Fibroblast of the aortic adventitia (primary cell): ENCODE measurements around the gene EFTUD2. TPM values are rescaled to one million over a fixed set of nuclear protein-coding genes. Genes with fewer than 3 reads are reported as not detected.
"Not testable (repeated sequence)": the region's sequence is repeated elsewhere in the genome, so short reads cannot be mapped to it uniquely, and the experiment has no call there.

Experiments
- DNase-seq: peaks from one replicate; pipeline ENCODE4 v3.0.0-alpha.2; 2010; ENCODE audit warnings: low read depth
- H3K4me3 ChIP-seq: 2 replicates; pipeline ENCODE4 v1.5.1; 2011; ENCODE audit warnings: low read depth, mild to moderate bottlenecking, control low read depth, low read length, moderate library complexity
- CTCF ChIP-seq: IDR thresholded peaks from 2 replicates; pipeline ENCODE4 v1.5.1; 2011; ENCODE audit warnings: mild to moderate bottlenecking, low read length, control low read depth, inconsistent platforms; ENCODE audit not compliant: insufficient read depth
- total RNA-seq: library from RNA; depleted of rRNA; stranded (reverse); fragments of >200 nt; gene quantifications from 2 replicates; pipeline ENCODE4 v1.2.3, GENCODE V29; 2012; ENCODE audit warnings: low replicate concordance

Gene EFTUD2
- total RNA-seq: 79.9 and 81.2 TPM in 2 replicates

GRCh38 chr17:44899074-44899782 is at the start of gene EFTUD2:
TSS of gene EFTUD2 (minus strand) at chr17:44899445. CDS start at chr17:44894521, 4,924 bp downstream.
- TF ChIP-seq CTCF: no peak
- peak within 1 kb of the TSS; percentile 100 for H3K4me3 ChIP-seq
- DNase-seq: peak; percentile 91

DNA sequence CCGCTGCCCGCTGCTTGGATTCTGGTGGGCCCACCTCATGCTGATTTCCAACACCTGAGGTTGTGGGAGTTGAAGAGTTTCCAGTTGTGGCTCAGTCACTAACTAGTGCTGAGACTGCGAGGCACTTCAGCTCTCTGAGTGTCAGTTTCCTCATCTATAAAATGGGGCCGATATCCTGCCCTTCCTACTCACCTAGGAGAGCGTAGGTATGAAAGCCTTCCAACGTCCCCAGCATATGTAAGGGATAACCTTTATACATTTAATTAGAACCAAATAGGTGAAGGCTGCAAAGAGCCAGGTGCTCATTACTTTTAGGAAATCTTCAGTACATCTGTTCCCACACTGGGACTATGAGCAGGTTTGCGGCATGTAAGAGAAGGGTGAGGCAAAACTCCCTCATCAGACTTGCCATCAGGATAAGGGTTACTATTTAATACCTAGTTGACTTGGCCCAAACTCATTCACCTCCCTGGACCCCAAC is 49.1 kb upstream of the EFTUD2 start:
- DNase-seq: no peak
- H3K4me3 ChIP-seq: peak overlapping the region; percentile 89
- no peak for TF ChIP-seq CTCF

DNA sequence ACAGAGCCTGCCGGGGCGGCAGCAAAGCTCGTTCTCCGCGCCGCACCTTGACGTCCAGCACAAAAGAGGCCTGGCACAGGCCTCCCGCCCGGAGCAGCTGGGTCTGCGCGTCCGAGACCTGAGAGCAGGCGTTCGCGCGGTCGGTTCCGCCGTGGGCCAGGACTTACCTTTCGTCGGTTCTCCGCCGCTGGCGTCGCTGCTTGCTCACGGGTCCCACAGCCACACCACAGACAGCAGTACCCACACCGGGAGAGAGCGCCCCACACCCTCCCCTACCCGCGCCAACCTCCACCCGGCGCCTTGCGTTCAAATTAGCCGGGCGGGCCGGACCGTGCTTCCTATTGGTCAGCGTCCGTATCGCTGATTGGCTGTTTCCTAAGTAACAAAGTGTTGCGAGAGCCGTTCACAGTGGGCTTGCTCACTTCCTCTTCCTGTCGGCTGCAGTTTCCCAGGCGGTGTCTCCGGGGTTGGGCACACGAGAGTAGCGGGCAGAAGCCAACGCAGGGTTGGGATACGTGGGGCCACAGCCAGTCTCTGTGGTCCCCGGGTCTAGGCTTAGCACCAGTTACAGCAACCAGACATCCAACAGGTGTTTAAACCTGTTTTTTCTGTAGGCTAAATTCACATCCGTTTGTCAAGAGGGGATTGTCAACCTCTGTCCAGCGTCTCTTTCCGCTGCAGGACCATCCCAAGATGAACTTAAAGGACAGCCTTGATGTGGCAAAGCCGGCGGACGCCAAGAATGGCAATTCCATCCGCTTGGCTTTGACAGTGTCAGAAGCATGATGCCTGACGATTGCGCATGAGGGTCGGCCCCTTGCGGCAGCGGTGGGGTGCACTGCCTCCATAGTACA is 48.4 kb upstream of the EFTUD2 start, which contains the start of gene KIF18B:
KIF18B (minus strand) TSS at position 313 of the 854 bp plus-strand sequence. CDS start 11,429 bp downstream, outside the sequence.
- peak; percentile 96 for DNase-seq
- TF ChIP-seq CTCF: no peak
- peak within 1 kb of the TSS; percentile 89 for H3K4me3 ChIP-seq

DNA sequence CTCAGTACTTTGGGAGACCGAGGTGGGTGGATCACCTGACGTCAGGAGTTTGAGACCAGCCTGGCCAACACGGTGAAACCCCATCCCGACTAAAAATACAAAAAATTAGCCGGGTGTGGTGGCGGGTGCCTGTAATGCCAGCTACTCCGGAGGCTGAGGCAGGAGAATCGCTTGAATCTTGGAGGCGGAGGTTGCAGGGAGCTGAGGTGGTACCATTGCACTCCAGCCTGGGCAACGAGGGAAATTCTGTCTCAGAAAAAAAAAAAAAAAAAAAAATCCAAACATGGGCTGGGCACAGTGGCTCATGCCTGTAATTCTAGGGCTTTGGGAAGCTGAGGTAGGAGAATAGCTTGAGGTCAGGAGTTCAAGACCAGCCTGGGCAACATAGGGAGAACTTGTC is 46.4 kb upstream of the EFTUD2 start:
- DNase-seq, H3K4me3 ChIP-seq: not testable (repeated sequence)

DNA sequence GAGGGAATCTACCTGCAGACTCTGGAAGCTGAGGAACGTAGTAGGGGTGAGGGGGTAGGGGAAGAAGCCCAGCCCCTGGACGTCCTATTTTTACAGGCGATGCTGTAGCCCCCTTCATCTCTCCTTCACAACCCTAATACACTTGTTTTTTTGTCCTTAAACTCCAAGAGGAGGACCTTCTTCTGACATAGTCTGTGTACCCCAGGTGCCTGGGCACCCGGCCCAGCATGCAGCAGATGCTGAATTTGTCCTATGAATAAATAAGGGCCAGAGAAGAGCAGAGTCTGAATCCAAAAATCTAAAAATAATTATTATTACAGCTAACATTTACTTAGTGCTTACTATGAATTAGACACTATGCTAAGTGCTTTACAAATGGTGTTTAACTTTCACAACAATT is 43.2 kb upstream of the EFTUD2 start:
- TF ChIP-seq CTCF: no peak
- DNase-seq: no peak
- no peak overlapping the region for H3K4me3 ChIP-seq

DNA sequence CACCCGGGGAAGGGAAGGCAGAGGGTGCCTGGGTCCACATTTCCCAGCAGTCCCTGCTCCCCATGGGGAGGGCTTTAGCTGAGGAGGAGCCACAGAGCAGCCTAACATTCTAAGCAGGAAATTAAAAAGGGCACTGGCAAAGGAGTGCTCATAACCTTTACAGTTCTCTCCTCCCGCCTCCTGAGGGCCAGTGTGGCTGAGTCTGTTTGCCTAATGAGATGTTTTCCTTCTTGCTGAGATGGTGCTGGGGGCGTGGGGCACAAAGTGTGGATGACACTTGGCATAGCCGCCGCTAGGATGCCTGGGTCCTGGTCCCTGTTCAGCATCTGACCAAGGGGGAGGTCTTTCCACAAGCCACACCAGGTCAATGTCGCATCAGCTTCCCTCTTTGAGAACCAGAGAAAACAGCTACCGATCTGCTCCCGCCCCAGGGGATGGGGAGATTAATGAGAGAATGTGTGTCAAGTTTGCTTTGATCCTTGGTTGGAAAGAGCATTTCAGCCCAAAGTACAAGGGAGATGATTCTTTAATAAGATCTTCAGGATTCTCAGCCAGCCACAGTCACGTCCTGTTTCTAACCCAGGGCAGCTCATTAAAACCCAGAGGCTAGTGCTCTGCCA is 42.6 kb upstream of the EFTUD2 start:
- no peak overlapping the region for H3K4me3 ChIP-seq
- TF ChIP-seq CTCF: no peak
- no peak for DNase-seq
